A673 (cell line): ENCODE measurements around the gene ADRB2. TPM values are rescaled to one million over a fixed set of nuclear protein-coding genes. Genes with fewer than 3 reads are reported as not detected.

Source experiments
- BruUV-seq: library from RNA; stranded (reverse); fragments of 400-500 nt; replicated peaks from 2 replicates; lab custom pipeline; 2021; lab: Mats Ljungman, UMichigan
- CTCF ChIA-PET: fragments of 300-600 bp; sonication (Branson Sonifier 250); formaldehyde crosslinking; loops from one replicate; lab custom pipeline; 2022; ENCODE audit warnings: antibody characterized with exemption; lab: Charles Lee
- POLR2A ChIA-PET: fragments of 300-600 bp; sonication (Branson Sonifier 250); formaldehyde crosslinking; loops from one replicate; lab custom pipeline; 2022; ENCODE audit warnings: antibody characterized with exemption; ENCODE audit not compliant: low non-redundant PET; lab: Charles Lee
- DNase-seq: peaks from one replicate; pipeline ENCODE4 v3.0.0-alpha.2; 2015; ENCODE audit warnings: low spot score
- H3K27ac ChIP-seq: fragments of 200-600 bp; sonication (generic); 2 replicates; pipeline ENCODE4 v1.5.1; 2016; ENCODE audit warnings: mixed run types, low read depth, mild to moderate bottlenecking, mixed read lengths, antibody characterized with exemption, low read length; ENCODE audit not compliant: poor library complexity, severe bottlenecking
- H3K27me3 ChIP-seq: fragments of 200-600 bp; sonication (generic); replicated peaks from 2 replicates; pipeline ENCODE4 v1.6.1; 2017; ENCODE audit warnings: mixed run types, low read depth, mild to moderate bottlenecking, mixed read lengths, antibody characterized with exemption, low read length; ENCODE audit not compliant: insufficient read depth, poor library complexity
- H3K36me3 ChIP-seq: fragments of 200-600 bp; sonication (generic); 2 replicates; pipeline ENCODE4 v1.6.1; 2016; ENCODE audit warnings: mixed run types, mild to moderate bottlenecking, mixed read lengths, antibody characterized with exemption, low read length; ENCODE audit not compliant: insufficient read depth, poor library complexity, severe bottlenecking
- H3K4me1 ChIP-seq: fragments of 200-600 bp; sonication (generic); 2 replicates; pipeline ENCODE4 v1.6.1; 2017; ENCODE audit warnings: mixed run types, mild to moderate bottlenecking, mixed read lengths, antibody characterized with exemption, low read length; ENCODE audit not compliant: insufficient read depth, poor library complexity, severe bottlenecking
- H3K4me3 ChIP-seq: fragments of 200-600 bp; sonication (generic); 2 replicates; pipeline ENCODE4 v1.5.1; 2016; ENCODE audit warnings: low read depth, mixed run types, mild to moderate bottlenecking, mixed read lengths, low read length; ENCODE audit not compliant: poor library complexity, severe bottlenecking
- H3K9me3 ChIP-seq: fragments of 200-600 bp; sonication (generic); 2 replicates; pipeline ENCODE4 v1.6.1; 2016; ENCODE audit warnings: mixed run types, low read depth, mild to moderate bottlenecking, mixed read lengths, antibody characterized with exemption, low read length; ENCODE audit not compliant: poor library complexity, severe bottlenecking
- EZH2 ChIP-seq: fragments of 200-600 bp; sonication (generic); IDR thresholded peaks from 2 replicates; pipeline ENCODE4 v1.6.1; 2017; ENCODE audit warnings: borderline replicate concordance, low read depth, mild to moderate bottlenecking, mixed read lengths, antibody characterized with exemption, low read length; ENCODE audit not compliant: poor library complexity, severe bottlenecking
- intact Hi-C: fragments of 100-400 bp; cut with micrococcal nuclease; formaldehyde crosslinking; loops from one replicate; pipeline ENCODE4 v1.10.0; 2022; ENCODE audit not compliant: unreplicated experiment
- total RNA-seq: library from RNA; stranded (reverse); gene quantifications from 2 replicates; pipeline ENCODE4 v1.2.3, GENCODE V29; 2021
- TF ChIP-seq, protein P1 (sequence below): fragments of 300-800, 200-600 bp; sonication (generic); conservative IDR thresholded peaks from 2 replicates; pipeline ENCODE4 v1.5.1; 2017; ENCODE audit warnings: low read depth, mild to moderate bottlenecking, antibody characterized with exemption, low read length, moderate library complexity, mixed read lengths

ADRB2 gene
- total RNA-seq, 1 experiment from 2014 or later = not detected

DNA sequence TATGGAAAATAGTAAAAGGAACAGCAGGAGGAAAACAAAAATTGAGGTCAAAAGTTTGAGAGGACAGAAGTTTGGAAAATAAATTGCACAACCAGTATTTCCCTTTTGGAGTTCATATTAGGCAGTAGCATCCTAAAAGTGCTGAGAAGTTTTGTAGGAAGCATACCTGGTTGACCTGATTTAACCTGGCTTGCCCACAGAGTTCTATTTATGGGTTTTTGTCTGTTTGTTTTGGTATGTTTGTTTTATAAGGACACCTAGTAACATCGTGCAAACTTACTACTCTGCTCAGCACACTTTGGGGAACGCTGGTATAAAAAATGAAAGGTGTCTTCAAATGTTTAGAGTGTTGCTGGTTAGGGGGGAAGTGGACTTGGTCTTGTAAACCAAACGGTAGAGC, 15.1 kb downstream of the ADRB2 start:
- Histone ChIP-seq H3K4me3 (no peak overlapping the region), H3K36me3 (no peaks in the 10 kb centered on the region), H3K4me1 (no peaks in the 10 kb centered on the region), H3K27ac (no peak overlapping the region), H3K27me3 (peaks cover 9% of the 10 kb centered on the region), H3K9me3 (no peaks in the 10 kb centered on the region)
- ChIA-PET POLR2A (no interaction called here), CTCF (no interaction called here)
- intact Hi-C loops = no loop called here
- no peak for DNase-seq
- no TSS peak for BruUV-seq
- TF ChIP-seq, protein P1, sequence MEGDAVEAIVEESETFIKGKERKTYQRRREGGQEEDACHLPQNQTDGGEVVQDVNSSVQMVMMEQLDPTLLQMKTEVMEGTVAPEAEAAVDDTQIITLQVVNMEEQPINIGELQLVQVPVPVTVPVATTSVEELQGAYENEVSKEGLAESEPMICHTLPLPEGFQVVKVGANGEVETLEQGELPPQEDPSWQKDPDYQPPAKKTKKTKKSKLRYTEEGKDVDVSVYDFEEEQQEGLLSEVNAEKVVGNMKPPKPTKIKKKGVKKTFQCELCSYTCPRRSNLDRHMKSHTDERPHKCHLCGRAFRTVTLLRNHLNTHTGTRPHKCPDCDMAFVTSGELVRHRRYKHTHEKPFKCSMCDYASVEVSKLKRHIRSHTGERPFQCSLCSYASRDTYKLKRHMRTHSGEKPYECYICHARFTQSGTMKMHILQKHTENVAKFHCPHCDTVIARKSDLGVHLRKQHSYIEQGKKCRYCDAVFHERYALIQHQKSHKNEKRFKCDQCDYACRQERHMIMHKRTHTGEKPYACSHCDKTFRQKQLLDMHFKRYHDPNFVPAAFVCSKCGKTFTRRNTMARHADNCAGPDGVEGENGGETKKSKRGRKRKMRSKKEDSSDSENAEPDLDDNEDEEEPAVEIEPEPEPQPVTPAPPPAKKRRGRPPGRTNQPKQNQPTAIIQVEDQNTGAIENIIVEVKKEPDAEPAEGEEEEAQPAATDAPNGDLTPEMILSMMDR = no peak
- TF ChIP-seq EZH2 = no peak

DNA sequence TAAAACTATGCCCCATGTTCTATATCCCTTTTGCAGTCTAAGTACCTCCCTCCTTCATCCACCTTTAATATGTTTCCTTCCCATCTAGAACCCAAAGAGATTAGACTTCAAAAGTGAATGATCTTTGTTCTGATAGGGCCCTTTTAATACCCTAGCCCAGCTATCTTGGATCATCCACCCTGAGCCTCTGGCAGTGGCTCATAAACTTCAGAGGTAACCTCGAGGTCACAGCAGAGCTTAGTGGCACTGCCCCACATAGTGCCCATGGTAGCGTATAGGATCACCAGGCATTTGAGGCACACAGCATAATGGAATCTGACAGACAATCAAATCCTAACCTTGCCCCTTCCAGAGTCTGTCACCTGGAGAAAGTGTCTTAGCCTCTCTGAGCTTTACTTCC, 15.8 kb downstream of the ADRB2 start:
- Histone ChIP-seq H3K4me1 (no peaks in the 10 kb centered on the region), H3K4me3 (no peak overlapping the region), H3K27ac (no peak overlapping the region), H3K27me3 (peaks cover 9% of the 10 kb centered on the region), H3K9me3 (no peaks in the 10 kb centered on the region), H3K36me3 (no peaks in the 10 kb centered on the region)
- TF ChIP-seq, protein P1 = no peak
- no peak for TF ChIP-seq EZH2
- DNase-seq = no peak
- intact Hi-C loops = no loop called here
- CTCF ChIA-PET = no interaction called here
- POLR2A ChIA-PET = interaction anchor here (0.6 kb wide), 1 partner anchor 98 kb away, joined by 3 read pairs; no protein-coding TSS in a partner anchor
- no TSS peak for BruUV-seq

DNA sequence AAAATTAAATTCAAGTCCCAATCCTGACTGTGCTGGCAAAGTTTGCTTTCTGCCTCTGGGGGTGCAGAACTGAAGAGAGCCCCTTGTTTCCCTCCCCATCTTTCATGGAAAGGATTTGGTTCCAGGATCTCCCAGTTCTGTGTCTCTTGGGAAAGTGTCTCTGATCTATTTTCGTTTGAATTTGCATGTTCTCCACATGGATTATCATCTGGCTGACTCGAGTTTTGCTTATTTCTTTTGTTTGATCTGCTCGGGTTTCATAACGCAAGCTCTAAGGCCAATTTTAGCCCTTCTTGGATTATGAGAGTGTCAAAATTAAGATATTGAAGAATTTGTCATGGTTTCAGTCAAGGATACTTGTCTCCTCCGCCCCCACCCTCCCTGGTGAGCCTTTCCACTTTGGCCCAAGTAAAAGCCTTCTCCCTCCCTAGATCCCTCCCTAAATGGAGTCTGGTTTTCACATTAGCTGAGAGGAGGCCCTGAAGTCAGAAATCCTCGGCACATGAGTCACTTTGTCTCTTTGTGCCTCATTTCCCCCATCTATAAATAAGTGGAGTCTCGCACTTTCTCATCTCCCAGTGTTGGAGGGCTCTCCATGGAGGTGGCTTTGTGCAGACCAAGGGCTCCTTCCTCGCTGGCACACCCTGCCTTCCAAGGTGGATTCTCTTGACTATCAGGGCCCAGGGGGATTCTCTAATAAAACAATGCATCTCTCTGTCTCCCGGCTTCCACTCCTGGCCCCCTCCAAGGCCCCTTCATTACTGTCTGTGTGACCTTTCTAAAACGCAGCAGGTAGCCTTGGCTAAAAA, 17.3 kb downstream of the ADRB2 start:
- H3K36me3 ChIP-seq = no peaks in the 10 kb centered on the region
- CTCF ChIA-PET = no interaction called here
- peaks cover 9% of the 10 kb centered on the region for H3K27me3 ChIP-seq
- DNase-seq = no peak
- TF ChIP-seq, protein P1 = no peak
- no peak for TF ChIP-seq EZH2
- intact Hi-C loops = no loop called here
- no peaks in the 10 kb centered on the region for H3K9me3 ChIP-seq
- H3K4me1 ChIP-seq = no peaks in the 10 kb centered on the region
- no peak overlapping the region for H3K4me3 ChIP-seq
- no TSS peak for BruUV-seq
- no peak overlapping the region for H3K27ac ChIP-seq
- POLR2A ChIA-PET = no interaction called here
